Gastrocnemius medialis (tissue), 4 donors: Measurements from ENCODE around the gene SLC17A6. TPM values are rescaled to one million over a fixed set of nuclear protein-coding genes. Genes with fewer than 3 reads are reported as not detected.

ENCODE experiments used
- ATAC-seq, 2 donors: fragments of 150-250 bp; one replicate each; pipeline ENCODE4 v1.9.1; 2016
- DNase-seq, 2 donors: peaks; one replicate each; pipeline ENCODE4 v3.0.0-alpha.2; 2019
- H3K27ac ChIP-seq, 4 donors: fragments of 200-600 bp; sonication (generic); 1 replicate in 1 of 4; 2 replicates in 3 of 4; pipeline ENCODE4 v1.5.1; 2016 to 2018; ENCODE audit warnings: mild to moderate bottlenecking in 2 of 4, moderate library complexity in 1 of 4
- H3K27me3 ChIP-seq, 3 donors: fragments of 200-600 bp; sonication (generic) in 2 of 3; 1 replicate in 1 of 3; 2 replicates in 2 of 3; pipeline versions ENCODE4 v1.5.1 to v1.6.0; 2016 to 2019; ENCODE audit warnings: mild to moderate bottlenecking in 1 of 3, moderate library complexity in 1 of 3
- H3K36me3 ChIP-seq, 2 donors: fragments of 200-600 bp; sonication (generic) in 1 of 2; one replicate each; pipeline ENCODE4 v1.5.1; 2017 to 2018
- H3K4me1 ChIP-seq, 2 donors: fragments of 200-600 bp; sonication (generic) in 1 of 2; one replicate each; pipeline ENCODE4 v1.5.1; 2016 to 2017; ENCODE audit warnings: mild to moderate bottlenecking in 2 of 2
- H3K4me3 ChIP-seq, 4 donors: fragments of 200-600 bp; sonication (generic) in 3 of 4; 1 replicate in 1 of 4; 2 replicates in 3 of 4; pipeline ENCODE4 v1.5.1; 2016 to 2019; ENCODE audit warnings: mild to moderate bottlenecking in 2 of 4
- H3K9me3 ChIP-seq, 3 donors: fragments of 200-600 bp; sonication (generic) in 2 of 3; 1 replicate in 1 of 3; 2 replicates in 2 of 3; pipeline ENCODE4 v1.5.1; 2016 to 2019
- POLR2A ChIP-seq, 2 donors: fragments of 450-650 bp; IDR thresholded peaks; one replicate each; pipeline ENCODE4 v1.6.1; 2017; ENCODE audit warnings: antibody characterized with exemption in 2 of 2, mild to moderate bottlenecking in 2 of 2, moderate library complexity in 2 of 2
- in situ Hi-C, 4 donors: fragments of 200-750 bp; cut with MboI; loops; one replicate each; pipeline versions ENCODE4 v1.15.0 to v1.8.0; 2017; ENCODE audit warnings: low sequenced_read_pairs in 4 of 4
- intact Hi-C: fragments of 100-400 bp; cut with DNase I; formaldehyde crosslinking; loops from one replicate; pipeline ENCODE4 v1.15.1; 2023; ENCODE audit warnings: low total_unique reads
- total RNA-seq, 4 donors: library from RNA; depleted of rRNA; stranded (reverse); fragments of >200 nt; gene quantifications; one replicate each; pipeline versions ENCODE4 v1.1.0 to v1.2.3, GENCODE V29; 2016
- TF ChIP-seq, protein P1 (sequence below), 5 experiments: fragments of 450-650 bp in 3 of 5; fragments of 200-600 bp in 2 of 5; sonication (generic) in 2 of 5; IDR thresholded peaks in 4 of 5; conservative IDR thresholded peaks in 1 of 5; 1 replicate in 4 of 5; 2 replicates in 1 of 5; pipeline ENCODE4 v1.5.1; 2016 to 2019; ENCODE audit warnings: antibody characterized with exemption in 5 of 5, mild to moderate bottlenecking in 3 of 5, moderate library complexity in 3 of 5

SLC17A6 gene
- total RNA-seq, 4 donors from 2014 or later: not detected

DNA sequence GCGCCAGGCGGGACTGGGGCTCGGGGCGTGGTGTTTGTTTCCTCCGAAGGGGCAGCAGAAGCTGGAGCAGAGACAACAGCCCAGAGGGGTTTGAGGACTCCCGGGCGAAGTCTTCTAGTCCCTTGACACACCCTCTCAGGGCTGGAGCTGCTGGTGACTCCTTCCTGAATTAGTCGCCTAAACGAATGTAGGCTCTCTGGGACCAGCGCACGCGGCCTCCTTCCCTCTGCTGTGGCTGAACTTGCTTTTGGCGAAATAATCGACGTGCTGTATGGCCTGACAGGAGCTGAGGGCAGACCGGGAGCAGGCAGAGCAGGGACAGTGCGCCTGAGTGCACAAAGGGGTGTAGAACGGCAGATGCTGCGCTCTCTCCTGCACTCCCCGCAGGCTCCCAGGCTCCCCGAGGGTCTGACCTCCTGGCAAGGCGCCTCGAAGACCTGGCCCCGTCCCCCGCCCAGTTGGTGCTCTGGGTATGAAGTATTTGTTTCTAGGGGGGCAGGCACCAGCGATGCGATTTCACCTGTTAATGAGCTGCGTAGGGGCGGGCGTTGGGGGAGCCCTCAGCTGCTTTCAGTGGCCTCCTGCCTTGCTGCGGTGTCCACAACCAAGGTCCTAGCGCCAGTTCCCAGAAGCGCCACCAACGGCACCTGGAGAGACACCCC lies 5.3 kb downstream of the SLC17A6 start:
- Histone ChIP-seq H3K27me3 (peaks cover 55 to 65% (median 60%) of the 10 kb centered on the region in 3 donors), H3K9me3 (no peaks in the 10 kb centered on the region), H3K4me3 (no peak overlapping the region), H3K4me1 (no peaks in the 10 kb centered on the region), H3K36me3 (no peaks in the 10 kb centered on the region), H3K27ac (no peak overlapping the region)
- ATAC-seq (no peak), DNase-seq (no peak)
- intact Hi-C loops (no loop called here), in situ Hi-C loops (loop anchor here in 1 of 4 donors (25.0 kb wide), 1 partner anchor 444 kb away; no protein-coding TSS in a partner anchor)
- no peak for TF ChIP-seq POLR2A (IDR thresholded peaks at IDR 0.05)
- TF ChIP-seq, protein P1, sequence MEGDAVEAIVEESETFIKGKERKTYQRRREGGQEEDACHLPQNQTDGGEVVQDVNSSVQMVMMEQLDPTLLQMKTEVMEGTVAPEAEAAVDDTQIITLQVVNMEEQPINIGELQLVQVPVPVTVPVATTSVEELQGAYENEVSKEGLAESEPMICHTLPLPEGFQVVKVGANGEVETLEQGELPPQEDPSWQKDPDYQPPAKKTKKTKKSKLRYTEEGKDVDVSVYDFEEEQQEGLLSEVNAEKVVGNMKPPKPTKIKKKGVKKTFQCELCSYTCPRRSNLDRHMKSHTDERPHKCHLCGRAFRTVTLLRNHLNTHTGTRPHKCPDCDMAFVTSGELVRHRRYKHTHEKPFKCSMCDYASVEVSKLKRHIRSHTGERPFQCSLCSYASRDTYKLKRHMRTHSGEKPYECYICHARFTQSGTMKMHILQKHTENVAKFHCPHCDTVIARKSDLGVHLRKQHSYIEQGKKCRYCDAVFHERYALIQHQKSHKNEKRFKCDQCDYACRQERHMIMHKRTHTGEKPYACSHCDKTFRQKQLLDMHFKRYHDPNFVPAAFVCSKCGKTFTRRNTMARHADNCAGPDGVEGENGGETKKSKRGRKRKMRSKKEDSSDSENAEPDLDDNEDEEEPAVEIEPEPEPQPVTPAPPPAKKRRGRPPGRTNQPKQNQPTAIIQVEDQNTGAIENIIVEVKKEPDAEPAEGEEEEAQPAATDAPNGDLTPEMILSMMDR (IDR thresholded peaks at IDR 0.05 in 4 of 5, conservative IDR thresholded peaks at IDR 0.05 in 1 of 5): no peak

DNA sequence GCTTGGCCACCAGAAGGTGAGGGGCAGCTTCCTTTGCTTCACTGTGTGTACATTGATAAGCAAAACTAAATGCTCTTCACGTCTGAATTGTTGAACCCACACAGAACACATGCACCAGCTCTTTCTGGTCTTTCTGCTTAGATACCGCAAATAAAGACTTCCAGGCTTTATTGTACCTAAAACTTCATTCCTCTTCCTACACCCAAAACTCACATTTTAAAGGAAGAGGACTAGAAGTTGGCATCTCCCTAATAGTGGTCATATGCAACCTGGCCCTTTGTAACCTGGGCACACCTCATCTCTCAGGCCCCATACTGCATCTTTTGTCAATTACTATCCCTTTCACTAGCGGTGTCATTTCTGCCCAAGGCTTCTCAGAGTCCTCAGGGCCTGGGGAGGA lies 5.9 kb downstream of the SLC17A6 start:
- peaks cover 52 to 62% (median 57%) of the 10 kb centered on the region in 3 donors for H3K27me3 ChIP-seq
- H3K4me1 ChIP-seq: no peaks in the 10 kb centered on the region
- no peak for DNase-seq
- intact Hi-C loops: no loop called here
- in situ Hi-C loops: loop anchor here in 1 of 4 donors (25.0 kb wide), 1 partner anchor 443 kb away; no protein-coding TSS in a partner anchor
- TF ChIP-seq, protein P1 (IDR thresholded peaks at IDR 0.05 in 4 of 5, conservative IDR thresholded peaks at IDR 0.05 in 1 of 5): no peak
- no peak for TF ChIP-seq POLR2A (IDR thresholded peaks at IDR 0.05)
- no peak overlapping the region for H3K4me3 ChIP-seq
- H3K36me3 ChIP-seq: no peaks in the 10 kb centered on the region
- H3K9me3 ChIP-seq: no peaks in the 10 kb centered on the region
- H3K27ac ChIP-seq: no peak overlapping the region
- no peak for ATAC-seq

DNA sequence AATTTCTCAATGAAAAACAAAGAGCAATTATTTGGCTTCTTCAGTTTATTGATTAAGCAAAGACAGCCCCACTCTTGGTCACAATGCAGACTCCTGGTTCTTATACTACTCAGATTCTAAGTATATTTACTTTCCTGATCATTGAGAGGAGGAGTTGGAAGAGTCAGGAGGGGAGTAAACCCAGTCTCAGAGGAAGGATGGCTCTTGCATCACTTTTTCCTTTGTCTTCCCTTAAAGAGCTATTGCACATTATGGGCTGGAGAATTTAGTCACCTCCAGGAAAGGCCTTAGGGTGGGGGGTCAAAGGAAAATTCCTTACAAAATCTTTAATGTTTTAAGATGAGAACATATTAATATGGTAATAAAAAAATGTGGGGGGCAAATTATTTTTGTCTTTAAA lies 8.1 kb downstream of the SLC17A6 start:
- H3K27ac ChIP-seq: no peak overlapping the region
- intact Hi-C loops: no loop called here

DNA sequence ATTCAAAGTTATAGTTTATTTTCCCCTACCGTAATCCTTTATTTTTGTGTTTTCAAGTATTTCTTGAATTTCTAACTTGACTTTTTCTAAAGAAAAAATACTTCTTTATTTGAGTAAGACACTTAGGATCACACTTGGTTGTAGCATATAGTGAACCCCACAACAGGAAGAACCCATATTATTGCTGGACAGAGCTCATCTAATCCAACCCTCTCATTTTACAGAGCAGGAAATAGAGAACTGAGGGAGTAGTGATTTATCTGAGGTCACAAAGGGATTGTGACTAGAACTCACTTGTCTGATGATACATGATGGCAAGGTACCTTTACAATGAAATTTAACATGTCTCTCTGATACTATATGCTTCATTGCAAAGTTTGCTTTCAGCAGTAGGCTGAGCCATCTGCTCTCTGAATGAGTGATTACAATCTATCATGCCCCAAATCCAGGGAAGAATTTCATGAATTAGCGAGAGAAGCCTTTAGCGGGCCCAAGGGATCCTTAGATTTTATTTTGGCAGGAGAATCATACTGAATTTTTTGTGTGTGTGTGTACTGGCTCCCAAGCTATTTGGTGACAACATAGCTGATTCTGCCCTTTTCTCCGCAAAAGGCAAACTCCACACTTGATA lies 9.8 kb downstream of the SLC17A6 start:
- TF ChIP-seq POLR2A (IDR thresholded peaks at IDR 0.05): no peak
- TF ChIP-seq, protein P1 (IDR thresholded peaks at IDR 0.05 in 4 of 5, conservative IDR thresholded peaks at IDR 0.05 in 1 of 5): no peak
- DNase-seq: no peak
- intact Hi-C loops (no loop called here), in situ Hi-C loops (loop anchor here in 1 of 4 donors (25.0 kb wide), 1 partner anchor 439 kb away; no protein-coding TSS in a partner anchor)
- no peak for ATAC-seq
- Histone ChIP-seq H3K27ac (no peak overlapping the region), H3K9me3 (no peaks in the 10 kb centered on the region), H3K4me3 (no peak overlapping the region), H3K4me1 (no peaks in the 10 kb centered on the region), H3K27me3 (peaks cover 17 to 27% (median 22%) of the 10 kb centered on the region in 3 donors), H3K36me3 (no peaks in the 10 kb centered on the region)

More for the DNA sequence above, 8.1 kb downstream of the SLC17A6 start:
- DNase-seq (no peak), ATAC-seq (no peak)
- in situ Hi-C loops: loop anchor here in 1 of 4 donors (25.0 kb wide), 1 partner anchor 441 kb away; no protein-coding TSS in a partner anchor
- no peak for TF ChIP-seq POLR2A (IDR thresholded peaks at IDR 0.05)
- TF ChIP-seq, protein P1 (IDR thresholded peaks at IDR 0.05 in 4 of 5, conservative IDR thresholded peaks at IDR 0.05 in 1 of 5): no peak
- Histone ChIP-seq H3K36me3 (no peaks in the 10 kb centered on the region), H3K4me1 (no peaks in the 10 kb centered on the region), H3K27me3 (peaks cover 33 to 43% (median 39%) of the 10 kb centered on the region in 3 donors), H3K9me3 (no peaks in the 10 kb centered on the region), H3K4me3 (no peak overlapping the region)
